Femur (tissue), 1 donor: Measurements from ENCODE around the gene NFKBIL1.

Source experiments
- DNase-seq: peaks from one replicate; pipeline ENCODE4 v3.0.0-alpha.2; 2017

NFKBIL1 gene

GRCh38 chr6:31535538-31536324 is 11.7 kb upstream of the NFKBIL1 start:
- DNase-seq = no peak

GRCh38 chr6:31538805-31539400 is 8.5 kb upstream of the NFKBIL1 start:
- DNase-seq = no peak

- DNase-seq = no peak
Measured at GRCh38 chr6:31540640-31541039, 6.8 kb upstream of the NFKBIL1 start.

- DNase-seq = peak; percentile 61
Measured at GRCh38 chr6:31541059-31541657, 6.2 kb upstream of the NFKBIL1 start.

GRCh38 chr6:31541658-31542521 is 5.5 kb upstream of the NFKBIL1 start, which contains the start of gene DDX39B:
Gene DDX39B (minus strand): TSS chr6:31542003. CDS start chr6:31540532, 1,471 bp downstream.
- DNase-seq = peak; percentile 97

GRCh38 chr6:31543639-31544038 is 3.8 kb upstream of the NFKBIL1 start:
- DNase-seq = no peak

GRCh38 chr6:31544676-31545075 is 2.7 kb upstream of the NFKBIL1 start:
- DNase-seq = no peak

- DNase-seq = no peak
Measured at GRCh38 chr6:31545291-31545690, 2.1 kb upstream of the NFKBIL1 start.

- peak; percentile 93 for DNase-seq
Measured at GRCh38 chr6:31546339-31546957, 960 bp upstream of the NFKBIL1 start, which contains the start of gene ATP6V1G2. Gene ATP6V1G2 (minus strand): TSS chr6:31546608. CDS start chr6:31546559, 49 bp downstream.

- no peak for DNase-seq
Measured at GRCh38 chr6:31547727-31548543, 527 bp downstream of the NFKBIL1 start.

- no peak for DNase-seq
Measured at GRCh38 chr6:31548544-31548873, 1.1 kb downstream of the NFKBIL1 start.

- peak; percentile 59 for DNase-seq
Measured at GRCh38 chr6:31551371-31551770, 4.0 kb downstream of the NFKBIL1 start.

GRCh38 chr6:31556307-31556706 is 8.9 kb downstream of the NFKBIL1 start:
- no peak for DNase-seq

GRCh38 chr6:31557443-31558317 is 10.3 kb downstream of the NFKBIL1 start:
- no peak for DNase-seq

- DNase-seq = no peak
Measured at GRCh38 chr6:31558318-31558625, 10.9 kb downstream of the NFKBIL1 start.

GRCh38 chr6:31558631-31559500 is 11.5 kb downstream of the NFKBIL1 start:
- no peak for DNase-seq

GRCh38 chr6:31559606-31559957 is 12.2 kb downstream of the NFKBIL1 start:
- no peak for DNase-seq

- peak; percentile 63 for DNase-seq
Measured at GRCh38 chr6:31559958-31560696, 12.7 kb downstream of the NFKBIL1 start.

GRCh38 chr6:31560697-31561058 is 13.3 kb downstream of the NFKBIL1 start:
- no peak for DNase-seq
